GM18526 (cell line): ENCODE data around the gene HOXC13.

Source experiments
- POLR2A ChIP-seq: IDR thresholded peaks from 3 replicates; pipeline ENCODE4 v1.6.1; 2011; ENCODE audit not compliant: insufficient read length; ENCODE audit errors: extremely low read depth

HOXC13 gene

DNA sequence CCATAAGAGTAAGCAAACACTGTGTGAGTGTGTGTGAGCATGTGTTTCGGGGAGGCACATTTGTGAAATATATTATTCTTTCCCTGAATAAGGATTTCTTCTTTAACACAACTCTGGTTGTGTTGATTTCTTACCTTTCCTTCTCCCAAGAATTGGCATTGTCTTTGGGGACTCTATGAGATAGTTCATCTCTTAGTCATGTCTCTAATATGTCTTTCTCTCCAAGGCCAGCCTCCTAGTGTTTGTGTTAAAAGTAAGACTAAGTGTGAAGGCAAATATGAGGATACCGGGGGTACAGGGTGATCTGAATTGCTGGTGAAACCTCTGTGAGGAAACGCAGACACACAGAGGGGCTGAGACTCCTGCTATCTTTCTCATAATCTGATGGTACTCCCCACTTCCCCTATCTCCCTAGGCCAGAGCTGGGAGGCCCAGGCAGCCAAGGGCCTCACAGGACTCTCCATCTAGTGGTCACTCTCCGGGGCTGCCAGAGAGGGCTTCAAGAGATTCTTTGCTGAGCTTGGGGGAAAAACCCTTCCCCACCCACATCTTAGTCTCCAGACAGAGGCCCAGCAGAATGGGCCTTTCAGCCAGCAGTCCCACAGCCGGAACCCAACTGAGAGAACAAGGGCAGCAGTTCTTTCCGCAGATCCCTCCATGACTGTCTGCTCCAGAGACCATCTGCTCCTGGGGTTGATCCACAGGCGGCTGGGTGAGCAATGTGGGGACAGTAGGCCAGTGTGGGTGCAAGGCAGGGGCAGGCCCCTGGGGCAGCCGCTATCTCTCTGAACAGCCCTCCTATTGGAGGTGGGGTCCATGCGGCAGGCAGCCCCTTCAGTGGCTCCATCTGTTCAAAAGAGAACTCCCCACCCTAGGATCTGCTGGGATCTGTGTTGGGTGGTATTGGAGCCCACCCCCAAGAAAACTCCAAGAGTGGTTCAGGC, 10.3 kb downstream of the HOXC13 start:
- no peak for TF ChIP-seq POLR2A

DNA sequence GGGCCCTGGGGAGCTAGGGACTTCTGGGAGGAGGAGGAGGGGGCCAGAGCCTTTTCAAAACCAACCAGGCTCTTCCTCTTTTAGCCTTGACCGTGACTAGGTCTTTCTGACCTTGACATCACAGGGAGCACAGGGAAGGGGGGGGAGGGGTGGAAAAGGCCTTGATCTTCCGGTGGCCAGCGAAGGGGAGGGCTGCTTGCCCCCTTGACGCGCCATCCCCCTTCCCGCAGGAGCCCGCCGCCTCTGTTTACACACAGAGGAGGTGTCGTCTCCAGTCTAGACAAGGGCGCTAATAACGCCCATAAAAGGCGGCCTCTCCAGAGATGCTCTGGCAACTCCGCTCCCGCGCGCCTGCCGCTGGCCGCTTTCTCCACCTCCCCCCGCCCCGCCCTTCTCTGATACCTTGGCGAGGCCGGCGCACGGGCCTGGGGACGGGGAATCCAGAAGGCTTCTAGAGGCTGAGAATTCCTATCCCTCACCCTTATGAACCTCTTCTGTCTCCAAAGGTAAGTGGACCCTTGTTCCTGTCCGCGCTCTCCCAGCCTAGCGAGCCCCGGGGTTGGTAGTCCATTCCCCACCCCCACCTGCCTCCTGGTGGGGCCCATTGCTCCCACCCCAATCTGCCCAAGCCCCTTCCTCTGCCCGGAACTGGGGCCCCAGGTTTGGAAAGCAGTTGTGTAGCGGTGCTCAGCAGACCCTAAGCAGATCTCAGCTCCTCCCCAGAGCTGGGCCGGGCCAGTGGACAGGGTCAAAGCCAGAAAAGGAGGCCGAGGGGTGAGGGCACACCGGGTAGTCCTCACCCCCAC, 11.2 kb downstream of the HOXC13 start:
- TF ChIP-seq POLR2A = no peak

DNA sequence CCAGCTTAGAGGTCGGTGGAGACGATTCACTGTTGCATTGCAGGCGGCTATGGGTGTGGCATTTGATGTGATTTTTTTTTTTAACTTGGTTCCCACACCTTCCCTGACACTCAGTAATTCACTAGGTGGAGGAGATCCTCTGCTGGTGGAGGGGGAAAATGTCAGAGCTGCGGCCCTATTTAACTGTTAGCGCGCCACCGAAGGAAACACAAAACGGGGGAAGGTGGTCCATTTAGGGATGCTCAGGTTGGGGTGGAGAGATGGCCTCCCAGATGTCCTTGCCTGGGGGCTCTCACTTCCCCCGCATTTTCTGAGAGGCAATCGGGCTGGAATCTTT, 11.8 kb downstream of the HOXC13 start:
- TF ChIP-seq POLR2A = no peak

DNA sequence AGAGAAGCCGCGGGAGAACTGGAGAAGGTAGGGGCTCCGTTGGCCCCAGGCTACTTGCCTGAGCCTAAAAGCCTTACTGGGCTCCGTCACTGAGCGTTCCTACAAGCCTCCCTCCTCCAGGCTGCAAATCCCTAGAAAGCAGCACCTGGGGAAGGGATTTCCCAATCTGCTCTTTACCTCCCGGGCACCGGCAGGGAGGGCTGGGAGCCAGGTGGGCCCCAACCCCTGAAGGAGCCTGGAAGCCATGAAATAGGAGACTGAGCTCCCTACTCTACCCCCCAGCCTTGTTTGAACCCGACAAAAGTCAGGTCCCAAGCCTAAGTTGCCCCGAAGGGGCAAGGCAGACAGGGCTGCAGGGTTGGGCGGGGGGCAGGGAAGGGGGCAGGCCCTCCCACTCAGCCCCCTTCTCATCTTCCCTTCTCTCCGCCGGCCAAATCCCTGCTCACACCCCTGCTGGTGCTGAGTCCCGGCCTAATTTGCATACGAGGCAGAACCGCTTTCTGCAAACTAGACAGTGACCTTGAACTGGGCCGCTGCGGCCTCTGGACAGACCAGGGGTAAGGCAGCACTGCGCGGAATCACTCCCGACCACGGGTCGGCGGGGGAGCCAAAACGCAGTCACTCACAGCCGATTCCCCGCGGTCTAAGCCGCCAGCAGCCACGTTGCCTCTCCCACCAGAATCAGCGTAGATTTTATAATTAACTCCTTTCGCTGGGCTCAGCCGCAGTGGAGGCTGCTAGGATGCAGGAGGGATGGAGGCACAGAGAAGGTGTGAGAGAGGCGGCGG, 12.4 kb downstream of the HOXC13 start:
- TF ChIP-seq POLR2A = no peak

DNA sequence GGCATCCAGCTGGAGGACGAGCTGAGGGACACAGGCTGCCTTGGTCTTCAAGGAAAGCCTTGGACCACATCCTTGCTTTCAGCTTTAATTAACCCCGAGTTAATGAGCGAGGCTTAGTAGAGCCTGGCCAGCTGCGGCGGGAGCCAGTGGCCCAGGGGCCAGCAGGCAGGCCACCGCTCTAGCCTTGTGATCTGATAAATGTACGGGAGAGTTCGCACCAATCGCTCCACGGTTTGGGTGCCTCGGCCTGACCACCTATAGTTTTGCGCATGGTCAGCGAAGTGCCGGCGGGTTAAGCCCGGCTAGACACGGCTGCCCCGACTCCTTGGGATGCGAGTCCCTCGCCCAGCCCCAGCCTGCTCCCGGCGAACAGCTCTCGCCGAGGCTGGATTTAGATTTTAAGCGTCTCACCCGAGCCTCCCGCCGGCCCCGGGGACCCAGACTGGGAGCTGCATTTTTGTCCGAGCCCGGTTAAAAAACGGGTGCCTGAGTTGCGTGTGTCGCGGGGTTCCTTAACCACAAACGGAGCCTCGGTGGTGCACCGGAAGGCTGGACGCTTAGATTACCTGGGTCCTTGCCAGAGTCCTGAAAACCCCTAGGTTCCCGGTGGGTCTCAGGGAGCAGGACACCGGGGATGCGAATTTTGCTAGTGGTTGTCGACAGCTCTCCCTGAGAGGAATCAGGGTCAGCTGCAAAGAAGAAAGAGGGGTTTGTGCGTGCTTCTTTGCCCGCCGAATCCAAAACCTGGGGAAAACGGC, 13.1 kb downstream of the HOXC13 start:
- TF ChIP-seq POLR2A = no peak

DNA sequence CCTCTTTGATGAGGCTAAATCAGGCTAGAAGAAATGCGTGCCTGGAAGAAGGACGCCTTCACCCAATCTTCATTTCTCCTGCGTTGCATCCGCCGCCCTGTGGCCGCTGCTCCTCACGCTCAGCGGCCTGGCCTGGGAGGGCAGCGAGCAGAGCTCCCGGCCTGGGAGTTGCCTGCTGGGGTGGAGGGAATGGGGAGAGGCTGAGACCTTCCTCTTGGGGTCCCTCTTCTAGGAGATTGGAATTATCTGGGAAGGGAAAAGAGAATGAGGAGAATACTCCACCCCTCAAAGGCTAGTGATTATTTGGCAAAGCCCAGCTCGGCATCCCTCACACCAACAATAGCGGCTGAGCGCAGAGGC, 13.7 kb downstream of the HOXC13 start:
- TF ChIP-seq POLR2A = no peak

DNA sequence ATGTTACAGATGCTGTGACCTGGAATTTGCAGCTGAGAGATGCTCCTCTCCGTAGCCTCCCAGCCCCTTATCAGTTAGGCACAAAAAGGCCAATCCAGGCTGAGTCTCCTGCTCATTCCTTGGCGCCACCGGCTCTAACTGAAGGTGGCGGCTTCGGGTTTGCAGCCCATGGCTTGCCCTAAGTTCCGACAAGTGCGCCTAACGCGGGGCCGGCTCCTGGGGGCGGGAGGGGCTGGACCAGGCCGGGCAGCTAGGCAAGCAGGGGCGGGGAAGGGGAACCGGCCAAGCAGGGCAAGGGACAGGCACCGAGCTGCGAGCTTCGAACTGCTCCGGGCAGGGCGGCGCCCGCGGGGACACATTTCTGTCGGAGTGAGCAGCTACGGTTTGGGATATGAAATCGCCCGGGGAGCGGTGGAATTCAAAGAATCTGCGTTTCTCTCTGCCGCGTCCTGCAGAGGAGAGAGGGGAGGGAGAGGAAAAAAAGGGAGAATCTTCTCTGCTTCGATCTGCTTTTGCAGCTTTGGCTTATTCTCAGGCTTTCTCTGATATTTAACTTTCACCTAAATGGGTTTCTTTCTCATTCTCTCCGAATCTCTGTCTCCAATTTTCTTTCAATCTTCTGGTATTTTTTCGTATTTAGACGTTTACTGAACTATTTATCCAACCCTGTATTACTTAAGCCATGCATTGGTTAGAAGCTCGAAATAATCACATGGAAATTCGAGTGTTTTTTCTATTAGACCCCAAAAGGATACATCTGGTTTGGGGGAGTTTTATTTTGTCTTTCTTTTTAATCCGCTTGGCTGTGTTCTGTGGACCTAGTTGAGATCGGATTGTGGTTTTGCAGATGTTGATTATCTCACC, 14.5 kb downstream of the HOXC13 start:
- no peak for TF ChIP-seq POLR2A

DNA sequence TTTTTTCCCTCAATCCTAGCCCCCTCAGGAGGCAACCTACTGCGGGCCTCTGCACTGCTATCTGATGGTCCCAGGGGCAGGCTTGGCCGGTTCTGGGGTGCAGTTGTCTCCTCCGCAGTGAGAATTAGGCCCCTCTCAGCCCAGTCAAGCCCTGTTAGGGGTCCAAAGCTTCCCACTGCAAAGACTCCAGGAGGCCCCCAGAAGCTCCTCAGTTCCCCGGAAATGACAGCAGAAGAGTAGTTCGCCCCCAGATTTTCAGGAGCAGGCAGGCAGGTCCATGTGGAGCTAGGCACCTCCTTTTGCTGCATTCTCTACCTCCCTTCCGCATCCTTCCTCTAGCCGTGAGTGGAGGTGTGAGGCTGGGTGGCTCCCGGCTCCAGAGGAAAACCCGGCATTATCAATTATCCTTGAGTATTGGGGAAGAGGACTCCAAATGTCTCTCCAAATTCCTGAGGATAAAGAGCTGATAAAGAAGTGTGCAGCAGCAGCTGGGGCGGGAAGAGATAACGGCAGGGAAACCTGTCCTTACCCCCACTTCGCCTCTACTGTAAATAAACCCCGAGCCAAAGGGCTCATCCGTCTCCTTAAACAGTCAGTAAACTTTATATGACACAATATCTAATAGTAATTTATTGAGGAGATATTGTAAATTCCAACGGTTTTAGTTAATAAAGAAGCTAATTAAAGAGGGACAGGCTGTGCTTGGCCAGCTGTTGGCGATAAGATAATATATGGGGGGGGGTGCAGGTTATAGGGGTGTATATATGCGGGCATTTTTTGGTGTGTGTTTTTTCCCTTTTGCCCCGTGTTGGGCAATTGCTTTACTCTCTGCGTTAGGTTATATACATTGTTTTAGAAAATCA, 15.4 kb downstream of the HOXC13 start:
- no peak for TF ChIP-seq POLR2A

DNA sequence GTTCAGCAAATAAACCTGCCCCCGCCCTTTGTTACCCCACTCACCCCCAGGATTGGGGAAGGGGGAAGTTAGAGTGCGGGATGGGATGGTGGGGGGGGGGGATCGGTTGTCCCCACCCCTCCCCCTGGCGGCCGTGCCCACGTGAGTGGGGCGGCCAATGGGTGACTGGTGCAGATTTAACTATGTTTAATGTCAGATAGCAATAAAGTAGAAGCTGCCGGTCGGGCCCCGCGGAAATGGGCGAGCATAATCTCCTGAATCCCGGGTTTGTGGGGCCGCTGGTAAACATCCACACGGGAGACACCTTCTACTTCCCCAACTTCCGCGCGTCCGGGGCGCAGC, 16.0 kb downstream of the HOXC13 start, which contains the start of gene HOXC12:
HOXC12 (plus strand) TSS at position 210 of the 342 bp plus-strand sequence; CDS start at position 237, 27 bp downstream.
- no peak for TF ChIP-seq POLR2A

DNA sequence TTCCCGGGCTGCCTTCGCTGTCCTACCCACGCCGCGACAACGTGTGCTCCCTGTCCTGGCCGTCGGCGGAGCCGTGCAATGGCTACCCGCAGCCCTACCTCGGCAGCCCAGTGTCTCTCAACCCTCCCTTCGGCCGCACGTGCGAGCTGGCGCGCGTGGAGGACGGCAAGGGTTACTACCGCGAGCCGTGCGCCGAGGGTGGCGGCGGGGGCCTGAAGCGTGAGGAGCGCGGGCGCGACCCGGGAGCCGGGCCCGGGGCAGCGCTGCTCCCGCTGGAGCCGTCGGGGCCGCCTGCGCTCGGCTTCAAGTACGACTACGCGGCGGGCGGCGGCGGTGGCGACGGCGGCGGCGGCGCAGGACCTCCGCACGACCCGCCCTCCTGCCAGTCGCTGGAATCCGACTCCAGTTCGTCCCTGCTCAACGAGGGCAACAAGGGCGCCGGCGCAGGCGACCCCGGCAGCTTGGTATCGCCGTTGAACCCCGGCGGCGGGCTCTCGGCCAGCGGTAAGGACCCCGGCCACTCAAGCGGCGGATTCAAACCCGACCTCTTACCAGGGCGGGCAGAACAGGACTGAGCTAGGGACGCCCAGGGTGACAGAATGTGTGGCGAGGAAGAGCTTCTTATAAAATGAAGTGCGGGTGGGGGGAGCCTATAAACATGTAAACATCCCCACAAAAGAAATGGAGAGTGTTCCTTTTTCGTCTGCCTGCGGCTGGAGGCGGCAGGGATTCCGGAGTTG, 16.6 kb downstream of the HOXC13 start:
- TF ChIP-seq POLR2A = no peak

DNA sequence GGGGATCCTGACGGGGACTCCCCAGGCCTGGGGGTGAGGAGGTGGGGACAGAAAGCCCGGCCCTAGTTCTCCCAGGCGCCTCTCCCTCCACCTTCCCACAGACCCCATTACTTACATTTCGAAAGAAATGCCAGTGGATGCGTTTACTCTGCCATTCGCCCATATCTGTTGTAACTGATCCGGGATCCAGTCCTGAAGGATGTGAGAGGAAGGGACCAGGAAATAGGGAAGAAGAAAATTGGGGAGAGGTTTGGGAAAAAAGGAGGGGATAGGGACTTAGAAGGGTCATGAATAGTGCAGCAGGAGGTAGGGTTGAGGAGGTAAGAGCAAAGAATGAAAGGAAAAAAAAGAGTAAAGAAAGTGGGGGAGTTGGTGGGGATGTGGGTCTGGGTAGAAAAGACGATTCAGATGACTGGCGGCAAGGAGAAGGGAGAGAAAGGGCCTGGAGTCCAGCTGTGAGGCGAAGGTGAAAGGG, 17.2 kb downstream of the HOXC13 start:
- TF ChIP-seq POLR2A = no peak

DNA sequence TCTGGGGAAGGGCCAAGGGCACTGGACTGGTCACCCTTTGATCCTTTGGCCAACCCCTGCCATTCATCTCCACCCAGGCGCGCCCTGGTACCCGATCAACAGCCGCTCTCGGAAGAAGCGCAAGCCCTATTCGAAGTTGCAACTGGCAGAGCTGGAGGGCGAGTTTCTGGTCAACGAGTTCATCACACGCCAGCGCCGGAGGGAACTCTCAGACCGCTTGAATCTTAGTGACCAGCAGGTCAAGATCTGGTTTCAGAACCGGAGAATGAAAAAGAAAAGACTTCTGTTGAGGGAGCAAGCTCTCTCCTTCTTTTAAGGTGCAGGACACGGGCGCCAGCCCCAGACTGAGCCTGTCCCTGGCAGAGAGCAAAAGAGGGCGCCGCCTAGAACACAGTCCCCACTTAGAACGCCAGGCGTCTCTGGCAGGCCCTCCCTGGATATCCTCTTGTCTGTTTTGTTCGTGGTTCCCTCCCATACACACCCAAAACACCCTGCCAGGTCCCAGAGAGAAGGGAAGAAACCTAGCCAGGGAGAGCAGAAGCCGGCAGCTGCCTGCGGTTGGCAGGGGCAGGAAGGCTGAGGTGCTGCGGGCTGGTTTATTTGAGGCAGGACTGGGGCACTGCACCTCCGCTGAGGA, 17.7 kb downstream of the HOXC13 start:
- TF ChIP-seq POLR2A = no peak
